GM12878 (cell line): ENCODE measurements around the gene TTLL7. TPM values are rescaled to one million over a fixed set of nuclear protein-coding genes. Genes with fewer than 3 reads are reported as not detected.

Experiments used
- ATAC-seq: fragments of 200-7000 bp; cut with Tn5 transposase; 3 replicates; pipeline ENCODE4 v1.9.1; 2020; ENCODE audit warnings: mild to moderate bottlenecking, moderate library complexity
- BruUV-seq: library from RNA; stranded (reverse); fragments of 400-500 nt; replicated peaks from 2 replicates; lab custom pipeline; 2021; lab: Mats Ljungman, UMichigan
- CTCF ChIA-PET: fragments of 300-600 bp; sonication (Branson Sonifier 250); formaldehyde crosslinking; extraction: SDS; loops from one replicate; lab custom pipeline; 2021; ENCODE audit warnings: inconsistent platforms; lab: Yijun Ruan, JAX
- POLR2A ChIA-PET: fragments of 350-600 bp; formaldehyde crosslinking; extraction: SDS; loops from one replicate; lab custom pipeline; 2021; ENCODE audit warnings: inconsistent platforms; lab: Charles Lee
- RAD21 ChIA-PET: fragments of 300-600 bp; sonication (Branson Sonifier 250); formaldehyde crosslinking; loops from one replicate; lab custom pipeline; 2023; ENCODE audit warnings: antibody characterized with exemption; ENCODE audit not compliant: unreplicated experiment; lab: Charles Lee
- SMC1A ChIA-PET: fragments of 300-600 bp; sonication (Branson Sonifier 250); formaldehyde crosslinking; loops from one replicate; lab custom pipeline; 2023; ENCODE audit not compliant: unreplicated experiment, uncharacterized antibody; lab: Charles Lee
- DNase-seq: peaks from one replicate; pipeline ENCODE4 v3.0.0-alpha.2; 2011; ENCODE audit warnings: low read depth, low spot score
- FAIRE-seq: peaks from 3 replicates; lab custom pipeline; 2011; peaks lifted over from hg19 to GRCh38; lab: Jason Lieb, UNC
- H2AFZ ChIP-seq: 2 replicates; pipeline ENCODE4 v1.6.0; 2011; ENCODE audit warnings: low read depth, low read length, control low read depth; ENCODE audit not compliant: control insufficient read depth
- H3K27ac ChIP-seq: 2 replicates; pipeline ENCODE4 v1.5.1; 2011; ENCODE audit warnings: control low read depth; ENCODE audit not compliant: control insufficient read depth, insufficient read depth
- H3K27me3 ChIP-seq, 2 experiments: replicated peaks in 1 of 2; 2 replicates each; pipeline versions ENCODE4 v1.6.0 to v1.6.1; 2011; ENCODE audit warnings: low read length in 1 of 2; ENCODE audit not compliant: control insufficient read depth in 2 of 2, insufficient read depth in 2 of 2
- H3K36me3 ChIP-seq, 2 experiments: 2 replicates each; pipeline ENCODE4 v1.5.1; 2011; ENCODE audit warnings: low read length in 1 of 2; ENCODE audit not compliant: control insufficient read depth in 2 of 2, insufficient read depth in 2 of 2
- H3K4me1 ChIP-seq: 2 replicates; pipeline ENCODE4 v1.6.1; 2011; ENCODE audit warnings: mild to moderate bottlenecking, low read length, moderate library complexity, mixed read lengths; ENCODE audit not compliant: control insufficient read depth, insufficient read depth
- H3K4me2 ChIP-seq: 2 replicates; pipeline ENCODE4 v1.6.0; 2011; ENCODE audit warnings: control low read depth; ENCODE audit not compliant: control insufficient read depth, insufficient read depth
- H3K4me3 ChIP-seq: fragments of 200-600 bp; sonication (generic); 2 replicates; pipeline ENCODE4 v1.5.1; 2016
- H3K79me2 ChIP-seq: 2 replicates; pipeline ENCODE4 v1.6.0; 2011; ENCODE audit warnings: low read length; ENCODE audit not compliant: control insufficient read depth, insufficient read depth
- H3K9ac ChIP-seq: 2 replicates; pipeline ENCODE4 v1.8.0; 2011; ENCODE audit warnings: low read length, control low read depth, mixed read lengths; ENCODE audit not compliant: control insufficient read depth, insufficient read depth
- H3K9me3 ChIP-seq: replicated peaks from 3 replicates; pipeline ENCODE4 v1.5.1; 2011; ENCODE audit warnings: mild to moderate bottlenecking, low read length; ENCODE audit not compliant: control insufficient read depth, insufficient read depth
- H4K20me1 ChIP-seq: 2 replicates; pipeline ENCODE4 v1.6.0; 2011; ENCODE audit not compliant: control insufficient read depth, insufficient read depth
- BCL3 ChIP-seq: IDR thresholded peaks from 2 replicates; pipeline ENCODE4 v1.6.1; 2011; ENCODE audit warnings: borderline replicate concordance, low read depth, mild to moderate bottlenecking, moderate library complexity, low read length; ENCODE audit not compliant: insufficient read depth, poor library complexity, severe bottlenecking
- BHLHE40 ChIP-seq, 2 experiments: fragments of 450-650 bp in 1 of 2; IDR thresholded peaks; 2 replicates each; pipeline ENCODE4 v1.6.1; 2011 to 2017; ENCODE audit warnings: low read depth in 2 of 2, borderline replicate concordance in 1 of 2, improper control_type of control experiment in 1 of 2, low read length in 1 of 2, mild to moderate bottlenecking in 1 of 2
- CEBPZ ChIP-seq: fragments of 150-350 bp; IDR thresholded peaks from 2 replicates; pipeline ENCODE4 v1.6.1; 2016; ENCODE audit warnings: low read depth, low read length
- E2F4 ChIP-seq: IDR thresholded peaks from 2 replicates; pipeline ENCODE4 v1.6.1; 2012; ENCODE audit warnings: low read depth, low read length, improper control_type of control experiment
- ESRRA ChIP-seq: IDR thresholded peaks from 2 replicates; pipeline ENCODE4 v1.6.1; 2012; ENCODE audit warnings: mild to moderate bottlenecking, low read length, improper control_type of control experiment
- LARP7 ChIP-seq: fragments of 450-650 bp; IDR thresholded peaks from 2 replicates; pipeline ENCODE4 v1.6.1; 2017; ENCODE audit warnings: mild to moderate bottlenecking
- MXI1 ChIP-seq: fragments of 150-350 bp; IDR thresholded peaks from 2 replicates; pipeline ENCODE4 v1.6.1; 2011; ENCODE audit warnings: low read depth, mild to moderate bottlenecking, inconsistent platforms, low read length, improper control_type of control experiment
- NR2C2 ChIP-seq: IDR thresholded peaks from 2 replicates; pipeline ENCODE4 v1.6.1; 2011; ENCODE audit warnings: borderline replicate concordance, low read depth; ENCODE audit not compliant: control insufficient read depth, insufficient read length
- SP1 ChIP-seq: IDR thresholded peaks from one replicate; pipeline ENCODE4 v1.6.1; 2011; ENCODE audit warnings: low read depth, low read length
- WRNIP1 ChIP-seq: IDR thresholded peaks from 2 replicates; pipeline ENCODE4 v1.6.1; 2011; ENCODE audit warnings: low read depth, low read length, improper control_type of control experiment, borderline replicate concordance
- WGBS: methylation state at CpG from one replicate; pipeline ENCODE4 v1.1.6; 2016; ENCODE audit warnings: low lambda C conversion rate; ENCODE audit not compliant: insufficient replicate concordance, insufficient coverage; ENCODE audit errors: missing lambda C conversion rate; 5-methylcytosine and 5-hydroxymethylcytosine counted together
- in situ Hi-C: fragments of 300-500 bp; cut with MboI; formaldehyde crosslinking; loops from 9 replicates; pipeline ENCODE4 v1.14.3; 2018; ENCODE audit warnings: mixed read lengths
- intact Hi-C: fragments of 100-400 bp; cut with micrococcal nuclease; formaldehyde crosslinking; loops from one replicate; pipeline ENCODE4 v1.14.2; 2022; ENCODE audit not compliant: unreplicated experiment
- polyA plus RNA-seq, 11 experiments: library from polyadenylated mRNA; depleted of rRNA in 4 of 11; unstranded in 6 of 11; stranded (reverse) in 5 of 11; fragments of >200 nt; fragmentation: Nextera tagmentation in 4 of 11; fragmentation: Illumina TruSeq in 1 of 11; extraction: Ambion mirVana in 4 of 11; extraction: Trizol in 1 of 11; gene quantifications; 1 replicate in 1 of 11; 2 replicates in 10 of 11; pipeline versions ENCODE4 v1.2.1 to v1.2.3, GENCODE V29; 2011 to 2016; ENCODE audit warnings: inconsistent platforms in 2 of 11, missing spikeins in 2 of 11, low read depth in 1 of 11
- total RNA-seq, 4 experiments: library from RNA; depleted of rRNA in 3 of 4; stranded (reverse); fragments of >200 nt in 3 of 4; fragmentation: Illumina TruSeq in 1 of 4; extraction: Trizol in 1 of 4; gene quantifications; 2 replicates each; pipeline versions ENCODE4 v1.2.1 to v1.2.3, GENCODE V29; 2013 to 2021

Gene TTLL7
- total and polyA plus RNA-seq, 10 of the 15 experiments (the other 5 are each of a cell fraction or from before 2014, with no cell fraction given): 0.03 to 1.4 (median 0.61) TPM

- ATAC-seq (no peak), DNase-seq (no peak), FAIRE-seq (no peak)
- H3K4me1 ChIP-seq: no peaks in the 10 kb centered on the region
- no peak overlapping the region for H3K27ac ChIP-seq
- 85% methylated on average over 2 of the region's 2 CpGs for WGBS
- no peaks in the 10 kb centered on the region for H3K27me3 ChIP-seq
- TF ChIP-seq E2F4 (no peak), MXI1 (no peak), BHLHE40 (IDR thresholded peaks at IDR 0.05; ENCODE audit: borderline replicate concordance in 1 of 2, low read depth in 2 of 2, low read length in 1 of 2) (no peak), BCL3 (no peak), CEBPZ (no peak), WRNIP1 (no peak), SP1 (no peak), NR2C2 (no peak), ESRRA (no peak), LARP7 (no peak)
- H2AFZ ChIP-seq: no peak overlapping the region
- ChIA-PET POLR2A (no interaction called here), SMC1A (no interaction called here), RAD21 (no interaction called here), CTCF (no interaction called here)
- H3K36me3 ChIP-seq: no peaks in the 10 kb centered on the region
- H3K4me3 ChIP-seq: no peak overlapping the region
- H3K79me2 ChIP-seq: no peaks in the 10 kb centered on the region
- H3K9ac ChIP-seq: no peak overlapping the region
- in situ Hi-C loops: no loop called here
- no peaks in the 10 kb centered on the region for H4K20me1 ChIP-seq
- H3K9me3 ChIP-seq: no peaks in the 10 kb centered on the region
- BruUV-seq: no TSS peak
- intact Hi-C loops: no loop called here
- no peak overlapping the region for H3K4me2 ChIP-seq
These were observed 171.2 kb downstream of the TTLL7 start for GRCh38 chr1:83827741-83828140.
